Measurements from ENCODE around the gene DNM1L.

The DNM1L gene

DNA sequence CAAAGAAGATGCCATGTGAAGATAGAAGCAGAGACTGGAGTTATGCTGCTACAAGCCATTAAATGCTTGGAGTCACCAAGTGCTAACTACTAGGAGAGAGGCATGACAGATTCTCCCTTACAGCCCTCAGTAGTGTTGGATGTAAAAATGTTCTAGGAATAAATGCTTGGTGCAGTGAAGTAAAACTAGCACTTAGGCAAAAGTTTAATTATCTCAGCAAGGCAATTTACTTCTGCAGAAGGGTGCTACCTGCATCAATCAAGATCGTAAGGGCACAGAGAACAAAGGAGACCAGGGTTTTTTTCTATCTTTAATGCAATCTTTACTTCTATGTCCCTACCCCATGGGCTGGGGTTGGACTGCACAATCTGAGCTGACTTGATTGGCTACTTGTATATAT lies 9.5 kb upstream of the DNM1L start:
- H3K9me3 ChIP-seq (ENCODE audit: severe bottlenecking) = peaks cover 2% of the 10 kb centered on the region
- no peaks in the 10 kb centered on the region for H3K27me3 ChIP-seq (ENCODE audit: insufficient read depth, low read depth, severe bottlenecking)
- TF ChIP-seq, protein P1, sequence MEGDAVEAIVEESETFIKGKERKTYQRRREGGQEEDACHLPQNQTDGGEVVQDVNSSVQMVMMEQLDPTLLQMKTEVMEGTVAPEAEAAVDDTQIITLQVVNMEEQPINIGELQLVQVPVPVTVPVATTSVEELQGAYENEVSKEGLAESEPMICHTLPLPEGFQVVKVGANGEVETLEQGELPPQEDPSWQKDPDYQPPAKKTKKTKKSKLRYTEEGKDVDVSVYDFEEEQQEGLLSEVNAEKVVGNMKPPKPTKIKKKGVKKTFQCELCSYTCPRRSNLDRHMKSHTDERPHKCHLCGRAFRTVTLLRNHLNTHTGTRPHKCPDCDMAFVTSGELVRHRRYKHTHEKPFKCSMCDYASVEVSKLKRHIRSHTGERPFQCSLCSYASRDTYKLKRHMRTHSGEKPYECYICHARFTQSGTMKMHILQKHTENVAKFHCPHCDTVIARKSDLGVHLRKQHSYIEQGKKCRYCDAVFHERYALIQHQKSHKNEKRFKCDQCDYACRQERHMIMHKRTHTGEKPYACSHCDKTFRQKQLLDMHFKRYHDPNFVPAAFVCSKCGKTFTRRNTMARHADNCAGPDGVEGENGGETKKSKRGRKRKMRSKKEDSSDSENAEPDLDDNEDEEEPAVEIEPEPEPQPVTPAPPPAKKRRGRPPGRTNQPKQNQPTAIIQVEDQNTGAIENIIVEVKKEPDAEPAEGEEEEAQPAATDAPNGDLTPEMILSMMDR (IDR thresholded peaks at IDR 0.05; ENCODE audit: low read depth, low read length) = no peak
- H3K27ac ChIP-seq = no peak overlapping the region
- no peak for DNase-seq
- H3K4me3 ChIP-seq (ENCODE audit: low read depth, low read length) = no peak overlapping the region
- H3K36me3 ChIP-seq = no peaks in the 10 kb centered on the region

DNA sequence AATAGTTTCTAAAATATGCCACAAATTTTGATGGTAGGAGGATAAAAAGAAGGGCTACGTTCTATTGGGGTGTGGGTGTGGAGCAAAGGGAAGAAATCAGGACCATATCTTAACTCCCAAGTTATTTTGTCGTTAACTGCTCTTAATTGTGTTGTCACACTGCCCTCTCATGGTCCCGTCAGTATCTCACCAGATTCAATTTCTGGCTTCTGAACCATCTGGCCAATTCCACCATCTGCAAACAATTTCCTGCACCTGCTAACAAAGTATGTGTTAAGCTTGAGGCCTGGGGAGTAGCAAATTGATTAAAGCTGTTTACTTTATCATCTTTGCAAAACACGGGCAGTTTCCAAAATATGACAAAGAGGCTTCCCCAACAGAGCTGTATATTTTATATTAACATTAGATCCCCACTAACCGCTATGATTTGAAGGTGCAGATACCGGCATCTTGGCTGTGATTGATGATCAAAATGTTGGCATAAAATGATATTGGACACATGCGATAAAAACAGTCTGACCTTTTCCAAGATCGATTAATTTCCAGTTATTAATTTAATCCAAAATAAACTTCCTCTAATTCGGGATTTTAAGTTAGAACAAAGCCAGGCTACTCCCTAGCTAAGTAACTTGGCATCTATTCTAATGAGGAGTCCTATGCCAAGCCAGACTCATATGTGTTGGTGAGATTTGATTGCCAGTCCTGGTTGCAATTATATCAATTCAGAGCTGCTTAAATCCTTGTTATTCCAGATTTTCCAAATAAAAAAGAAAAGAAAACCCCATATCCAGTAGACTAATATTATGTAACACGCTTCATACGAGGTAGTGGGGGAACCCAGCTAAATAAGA lies 6.9 kb upstream of the DNM1L start:
- no peaks in the 10 kb centered on the region for H3K27me3 ChIP-seq (ENCODE audit: insufficient read depth, low read depth, severe bottlenecking)
- H3K4me3 ChIP-seq (ENCODE audit: low read depth, low read length) = no peak overlapping the region
- no peak overlapping the region for H3K27ac ChIP-seq
- no peaks in the 10 kb centered on the region for H3K36me3 ChIP-seq
- DNase-seq = peak; percentile 55
- H3K9me3 ChIP-seq (ENCODE audit: severe bottlenecking) = peaks cover 2% of the 10 kb centered on the region
- TF ChIP-seq, protein P1 (IDR thresholded peaks at IDR 0.05; ENCODE audit: low read depth, low read length) = peak; percentile 57

DNA sequence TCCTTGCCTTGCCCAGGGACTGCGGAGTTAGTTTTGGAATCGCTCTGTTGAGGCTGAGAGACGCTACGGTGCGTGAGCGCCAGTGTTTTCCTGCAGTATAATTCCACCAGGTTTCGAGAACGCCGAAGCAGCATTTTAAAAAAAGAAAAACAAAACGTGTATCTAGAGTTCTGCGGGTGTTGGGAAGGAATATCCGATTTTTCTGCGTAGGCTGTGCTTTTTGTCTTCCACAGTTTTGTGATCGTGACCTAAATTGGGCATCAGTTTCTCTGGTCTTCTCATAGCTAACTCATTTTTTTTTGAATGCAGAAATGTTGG lies 778 bp downstream of the DNM1L start:
- peaks cover 26% of the 10 kb centered on the region for H3K36me3 ChIP-seq
- no peak for DNase-seq
- H3K4me3 ChIP-seq (ENCODE audit: low read depth, low read length) = peak overlapping the region; percentile 58
- TF ChIP-seq, protein P1 (IDR thresholded peaks at IDR 0.05; ENCODE audit: low read depth, low read length) = no peak
- H3K9me3 ChIP-seq (ENCODE audit: severe bottlenecking) = no peaks in the 10 kb centered on the region
- no peaks in the 10 kb centered on the region for H3K27me3 ChIP-seq (ENCODE audit: insufficient read depth, low read depth, severe bottlenecking)
- H3K27ac ChIP-seq = peak overlapping the region; percentile 85

DNA sequence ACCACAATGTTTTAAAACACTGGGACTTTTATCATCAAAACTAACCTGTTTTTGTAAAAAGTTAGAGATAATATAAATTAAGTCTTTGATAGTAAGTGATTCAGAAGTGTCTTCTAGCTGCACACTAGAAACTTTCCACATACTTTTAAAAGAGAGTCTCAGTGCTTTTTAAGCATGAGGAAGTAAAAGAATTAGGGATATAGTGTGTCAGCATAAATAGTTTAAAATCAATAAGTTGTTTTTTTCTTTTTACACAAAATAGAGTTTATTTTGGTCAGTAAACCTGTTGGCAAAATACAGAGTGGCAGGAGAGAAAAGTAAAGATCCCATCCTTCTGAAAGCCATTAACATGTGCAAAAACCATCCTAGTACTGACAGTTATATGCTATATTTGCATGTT lies 1.7 kb downstream of the DNM1L start:
- DNase-seq = no peak
- H3K27ac ChIP-seq = no peak overlapping the region
- peaks cover 30% of the 10 kb centered on the region for H3K36me3 ChIP-seq
- TF ChIP-seq, protein P1 (IDR thresholded peaks at IDR 0.05; ENCODE audit: low read depth, low read length) = no peak
- H3K4me3 ChIP-seq (ENCODE audit: low read depth, low read length) = peak overlapping the region; percentile 58; the same call in 1 of the 2 replicates
- no peaks in the 10 kb centered on the region for H3K27me3 ChIP-seq (ENCODE audit: insufficient read depth, low read depth, severe bottlenecking)
- no peaks in the 10 kb centered on the region for H3K9me3 ChIP-seq (ENCODE audit: severe bottlenecking)

DNA sequence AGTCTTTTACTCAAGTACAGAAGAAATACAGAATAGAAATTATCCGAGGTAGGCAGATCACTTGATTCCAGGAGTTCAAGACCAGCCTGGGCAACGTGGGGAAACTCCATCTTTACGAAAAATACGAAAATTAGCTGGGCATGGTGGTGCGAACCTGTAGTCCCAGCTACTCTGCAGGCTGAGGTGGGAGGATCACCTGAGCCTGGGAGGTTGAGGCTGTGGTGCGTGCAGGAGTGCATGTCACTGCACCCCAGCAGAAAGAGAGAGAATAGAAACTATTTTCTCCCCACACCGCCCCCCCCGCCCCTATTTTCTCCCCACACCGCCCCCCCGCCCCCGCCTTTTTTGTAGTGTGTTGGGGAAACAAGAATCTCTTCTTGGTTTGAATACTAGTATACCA lies 2.2 kb downstream of the DNM1L start:
- Histone ChIP-seq H3K9me3 (ENCODE audit: severe bottlenecking) (no peaks in the 10 kb centered on the region), H3K27ac (no peak overlapping the region), H3K4me3 (ENCODE audit: low read depth, low read length) (no peak overlapping the region), H3K27me3 (ENCODE audit: insufficient read depth, low read depth, severe bottlenecking) (no peaks in the 10 kb centered on the region), H3K36me3 (peaks cover 30% of the 10 kb centered on the region)
- DNase-seq = no peak
- TF ChIP-seq, protein P1 (IDR thresholded peaks at IDR 0.05; ENCODE audit: low read depth, low read length) = no peak

DNA sequence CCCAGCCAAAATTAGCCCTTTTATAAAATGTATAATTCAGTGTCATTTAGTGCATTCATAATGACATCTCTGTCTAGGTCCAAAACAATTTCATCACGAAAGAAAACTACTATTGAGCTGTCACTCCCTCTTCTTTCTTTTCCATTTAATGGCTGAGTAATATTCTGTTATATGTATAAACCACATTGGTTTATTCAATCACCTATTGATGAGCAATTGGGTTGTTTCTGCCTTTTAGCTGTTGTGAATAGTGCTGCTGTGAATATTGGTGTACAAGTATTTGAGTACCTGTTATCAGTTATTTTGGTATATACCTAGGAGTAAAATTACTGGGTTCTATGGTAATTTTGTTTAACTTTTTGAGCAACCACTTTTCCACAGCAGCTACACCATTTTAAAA lies 7.2 kb downstream of the DNM1L start:
- DNase-seq = no peak
- H3K4me3 ChIP-seq (ENCODE audit: low read depth, low read length) = no peak overlapping the region
- TF ChIP-seq, protein P1 (IDR thresholded peaks at IDR 0.05; ENCODE audit: low read depth, low read length) = no peak
- no peak overlapping the region for H3K27ac ChIP-seq
- no peaks in the 10 kb centered on the region for H3K27me3 ChIP-seq (ENCODE audit: insufficient read depth, low read depth, severe bottlenecking)
- H3K36me3 ChIP-seq = peaks cover 29% of the 10 kb centered on the region
- no peaks in the 10 kb centered on the region for H3K9me3 ChIP-seq (ENCODE audit: severe bottlenecking)
